GM12873 (cell line): Measurements from ENCODE around the gene RPS6KB1.

Experiments
- TF ChIP-seq, protein P1 (sequence below): IDR thresholded peaks from 2 replicates; pipeline ENCODE4 v1.5.1; 2012; ENCODE audit warnings: low read depth, mild to moderate bottlenecking, moderate library complexity, low read length, control low read depth; ENCODE audit not compliant: insufficient read depth; ENCODE audit errors: missing control alignments

RPS6KB1 gene

GRCh38 chr17:59851439-59852375 lies 41.2 kb upstream of the RPS6KB1 start:
- TF ChIP-seq, protein P1, sequence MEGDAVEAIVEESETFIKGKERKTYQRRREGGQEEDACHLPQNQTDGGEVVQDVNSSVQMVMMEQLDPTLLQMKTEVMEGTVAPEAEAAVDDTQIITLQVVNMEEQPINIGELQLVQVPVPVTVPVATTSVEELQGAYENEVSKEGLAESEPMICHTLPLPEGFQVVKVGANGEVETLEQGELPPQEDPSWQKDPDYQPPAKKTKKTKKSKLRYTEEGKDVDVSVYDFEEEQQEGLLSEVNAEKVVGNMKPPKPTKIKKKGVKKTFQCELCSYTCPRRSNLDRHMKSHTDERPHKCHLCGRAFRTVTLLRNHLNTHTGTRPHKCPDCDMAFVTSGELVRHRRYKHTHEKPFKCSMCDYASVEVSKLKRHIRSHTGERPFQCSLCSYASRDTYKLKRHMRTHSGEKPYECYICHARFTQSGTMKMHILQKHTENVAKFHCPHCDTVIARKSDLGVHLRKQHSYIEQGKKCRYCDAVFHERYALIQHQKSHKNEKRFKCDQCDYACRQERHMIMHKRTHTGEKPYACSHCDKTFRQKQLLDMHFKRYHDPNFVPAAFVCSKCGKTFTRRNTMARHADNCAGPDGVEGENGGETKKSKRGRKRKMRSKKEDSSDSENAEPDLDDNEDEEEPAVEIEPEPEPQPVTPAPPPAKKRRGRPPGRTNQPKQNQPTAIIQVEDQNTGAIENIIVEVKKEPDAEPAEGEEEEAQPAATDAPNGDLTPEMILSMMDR, result no peak

DNA sequence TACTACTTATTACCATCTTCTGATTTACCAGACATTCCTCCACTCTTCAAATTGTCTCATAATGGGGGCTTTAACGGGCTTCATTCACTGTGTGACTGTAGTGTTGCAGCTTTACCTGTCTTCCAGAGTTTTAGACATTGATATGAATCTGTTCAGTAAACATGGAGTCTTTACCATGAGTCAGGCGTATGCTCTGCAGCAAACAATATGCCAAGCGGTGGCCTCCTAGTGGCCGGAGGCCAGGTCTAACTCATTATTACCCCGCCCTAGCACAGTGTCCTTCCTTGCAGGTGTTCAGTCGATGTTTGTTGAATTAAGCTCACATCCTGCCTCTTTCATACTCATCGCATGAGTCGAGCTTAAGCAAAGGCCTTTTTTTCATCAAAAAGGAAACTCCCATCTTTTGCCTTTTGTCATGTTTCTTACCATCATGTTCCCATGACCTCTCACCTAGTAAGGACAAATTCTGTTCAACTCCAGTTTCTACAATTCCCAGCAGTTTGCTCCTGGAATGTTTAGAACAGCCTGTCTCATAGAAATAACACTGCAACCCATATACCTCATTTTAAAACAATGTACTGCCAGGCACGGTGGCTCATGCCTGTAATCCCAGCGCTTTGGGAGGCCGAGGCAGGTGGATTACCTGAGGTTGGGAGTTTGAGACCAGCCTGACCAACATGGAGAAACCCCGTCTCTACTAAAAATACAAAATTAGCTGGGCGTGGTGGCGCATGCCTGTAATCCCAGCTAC lies 39.6 kb upstream of the RPS6KB1 start:
- TF ChIP-seq, protein P1, result peak; percentile 66

DNA sequence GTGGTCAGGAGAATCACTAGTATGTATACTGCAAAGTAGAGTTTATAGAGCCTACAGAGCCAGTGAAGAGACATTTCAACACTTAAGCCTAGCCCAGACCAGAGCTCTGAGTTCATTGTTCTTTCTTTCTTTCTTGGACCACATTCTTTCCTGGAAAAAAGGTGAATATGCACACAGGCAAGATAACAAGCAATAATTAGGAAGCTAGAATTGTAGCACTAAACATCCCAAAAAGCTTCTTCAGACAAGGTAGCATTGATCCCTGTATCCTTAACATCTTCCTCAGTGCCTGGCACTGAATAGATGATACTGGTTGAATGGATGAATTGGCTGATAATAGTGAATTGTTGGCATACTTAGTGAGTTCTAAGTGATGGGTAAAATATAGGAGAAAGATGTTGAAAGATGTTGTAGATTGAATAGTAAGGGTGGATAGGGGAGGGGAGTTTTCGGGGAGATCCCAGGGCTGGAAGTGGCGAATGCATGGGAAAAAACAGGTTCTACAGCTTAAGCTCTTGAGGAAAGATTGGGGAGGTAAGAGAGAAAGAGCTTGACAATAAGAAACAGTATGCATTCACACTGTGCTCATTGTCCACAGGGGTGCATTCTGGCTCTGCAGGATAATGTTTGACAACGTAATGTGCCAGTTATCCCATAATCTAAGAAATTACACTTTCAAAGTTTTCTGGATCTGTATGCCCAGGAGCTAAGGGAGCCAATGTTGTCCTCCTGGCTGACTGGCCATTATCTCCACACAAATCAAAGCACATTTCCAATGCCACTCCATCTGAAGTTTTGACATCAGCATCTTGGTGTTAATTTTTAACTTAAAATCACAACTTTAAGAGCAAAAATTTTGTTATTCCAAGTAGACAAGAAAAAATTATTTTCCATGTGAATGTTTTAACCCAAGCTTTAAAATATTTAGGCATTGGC lies 35.8 kb upstream of the RPS6KB1 start:
- TF ChIP-seq, protein P1, result no peak

DNA sequence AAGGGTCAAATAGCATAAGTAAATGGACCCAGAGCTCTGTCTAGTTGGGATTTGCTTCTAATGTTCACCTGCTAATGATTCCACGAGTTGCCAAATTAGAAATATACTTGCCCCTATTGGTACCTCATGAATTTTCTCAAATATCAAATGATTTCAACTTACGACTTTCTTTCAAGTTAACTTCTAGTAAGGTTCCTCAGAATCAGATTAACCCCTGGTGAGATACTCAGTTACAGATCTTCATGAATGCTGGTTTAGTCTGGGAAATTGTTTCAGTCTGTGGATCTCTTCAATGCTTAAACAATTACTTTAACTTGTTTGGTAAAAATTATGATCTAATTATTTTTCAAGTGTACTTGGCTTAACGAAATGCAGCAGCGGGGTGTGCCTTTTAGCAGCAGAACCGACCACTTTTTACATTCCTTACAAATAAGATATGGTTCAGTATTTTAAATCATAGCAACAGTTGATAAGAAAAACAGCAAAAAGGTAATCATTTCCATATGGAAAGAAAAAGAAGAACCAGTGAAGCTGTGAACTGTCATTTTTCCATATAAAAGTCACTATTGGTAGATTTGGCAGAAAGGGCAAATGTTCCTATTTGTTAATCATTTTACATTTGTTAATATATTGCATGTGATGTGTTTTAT lies 34.6 kb upstream of the RPS6KB1 start:
- TF ChIP-seq, protein P1, result no peak

- TF ChIP-seq, protein P1, result no peak
Observed at GRCh38 chr17:59858932-59859331, 34.0 kb upstream of the RPS6KB1 start.

GRCh38 chr17:59859444-59860025 lies 33.4 kb upstream of the RPS6KB1 start:
- TF ChIP-seq, protein P1, result peak; percentile 45
